Right ventricle myocardium inferior (tissue), 1 donor: ENCODE measurements around the gene HAPSTR1. TPM values are rescaled to one million over a fixed set of nuclear protein-coding genes. Genes with fewer than 3 reads are reported as not detected.

ENCODE experiments used
- ATAC-seq: fragments of 200-7000 bp; cut with Tn5 transposase; one replicate; pipeline ENCODE4 v1.9.1; 2020; ENCODE audit warnings: mild to moderate bottlenecking, moderate library complexity
- DNase-seq: peaks from one replicate; pipeline ENCODE4 v3.0.0; 2021; ENCODE audit errors: missing footprints
- intact Hi-C: fragments of 100-400 bp; cut with DNase I; formaldehyde crosslinking; loops from one replicate; pipeline ENCODE4 v1.11.0; 2022
- total RNA-seq: library from RNA; stranded (reverse); fragmentation: NEBNext Ultra II Directional; extraction: Animal tissue kit (Norgen Biotek cat#: 25700); gene quantifications from one replicate; pipeline ENCODE4 v1.2.1, GENCODE V29; 2021
- donor health status: DM: no; HTN: yes; CAD: no; lungs with severe emphysema.

HAPSTR1 gene
- total RNA-seq, 1 donor from 2014 or later: 52.5 TPM

DNA sequence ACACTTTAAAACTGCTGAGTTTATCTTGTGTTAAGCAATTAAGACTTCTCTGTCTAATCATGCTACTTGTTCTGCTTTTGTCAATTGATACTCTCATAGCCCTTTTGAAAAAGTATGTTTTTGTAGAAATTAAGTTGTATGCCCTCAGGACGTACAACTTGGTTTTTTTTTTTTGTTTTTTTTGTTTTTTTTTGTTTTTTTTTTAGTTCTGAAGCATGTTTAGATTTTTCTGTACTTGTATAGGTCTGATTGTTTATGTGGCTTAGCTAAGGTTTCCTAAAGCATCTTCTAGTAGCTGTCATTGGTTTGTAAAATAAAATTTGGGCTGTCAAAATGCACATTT is 21.4 kb downstream of the HAPSTR1 start:
- intact Hi-C loops: no loop called here
- DNase-seq: no peak

GRCh38 chr16:9113707-9114106 is 22.3 kb downstream of the HAPSTR1 start:
- intact Hi-C loops: no loop called here
- ATAC-seq: no peak
- DNase-seq: no peak

More for the DNA sequence above, 21.4 kb downstream of the HAPSTR1 start:
- no peak for ATAC-seq

DNA sequence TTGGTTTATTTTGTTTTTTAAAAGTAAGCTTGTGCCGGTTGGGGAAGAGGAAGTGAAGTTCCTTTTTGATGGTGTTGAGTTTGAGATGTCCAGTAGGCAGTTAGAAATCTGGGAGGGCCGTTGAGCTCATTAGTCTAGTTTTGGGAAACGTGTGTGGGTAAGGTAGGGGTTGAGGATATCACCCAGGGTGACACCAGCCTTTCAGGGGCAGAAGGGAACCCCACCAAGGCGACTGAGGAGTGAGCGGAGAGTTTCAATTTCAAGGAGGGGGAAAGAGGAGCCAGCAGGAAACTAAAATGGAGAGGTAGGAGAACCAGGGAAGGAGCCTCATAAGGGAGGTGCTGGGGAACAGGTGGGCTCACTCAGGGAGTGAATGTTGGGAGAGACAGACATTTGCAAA is 22.7 kb downstream of the HAPSTR1 start:
- DNase-seq: no peak
- ATAC-seq: no peak
- intact Hi-C loops: no loop called here

DNA sequence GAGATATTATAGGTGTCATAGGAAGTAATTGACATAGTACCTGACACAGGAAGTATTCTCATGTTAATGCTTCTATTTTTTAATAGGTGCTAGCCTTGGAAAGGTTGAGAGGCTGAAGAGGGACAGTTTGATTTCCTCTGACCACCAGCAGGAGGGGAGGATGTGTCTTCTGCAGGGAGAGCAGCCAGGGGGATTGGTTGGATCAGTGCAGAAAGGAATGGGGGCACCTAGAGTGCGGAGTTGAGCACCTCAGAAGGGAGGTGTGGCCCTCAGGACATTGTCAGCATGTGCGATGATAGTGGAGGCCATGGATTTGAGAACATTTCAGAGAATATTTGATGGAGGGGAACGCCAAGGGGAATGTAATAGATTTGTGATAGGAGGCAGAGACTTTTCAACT is 23.4 kb downstream of the HAPSTR1 start:
- DNase-seq: no peak
- intact Hi-C loops: no loop called here
- no peak for ATAC-seq

- DNase-seq (no peak), ATAC-seq (no peak)
- intact Hi-C loops: no loop called here
Measured at GRCh38 chr16:9115277-9115676, 23.8 kb downstream of the HAPSTR1 start.

DNA sequence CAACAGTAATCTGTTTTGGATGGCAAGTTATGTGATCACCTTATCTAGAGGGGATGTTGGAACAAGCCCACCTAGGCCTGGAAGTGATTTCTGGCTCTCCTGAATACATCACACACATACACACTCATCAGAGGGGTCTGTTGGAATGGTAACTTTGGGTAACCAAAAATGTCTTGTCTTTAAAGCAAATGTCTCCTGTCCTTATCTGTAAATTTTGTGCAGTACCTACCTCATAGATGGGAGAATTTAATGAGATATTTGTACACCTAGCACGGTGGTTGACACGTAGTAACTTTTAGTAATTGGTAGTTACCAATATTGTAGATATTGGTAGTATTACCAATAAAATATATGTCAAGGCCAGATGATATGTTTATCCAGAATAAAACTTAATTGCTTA is 24.7 kb downstream of the HAPSTR1 start:
- intact Hi-C loops: no loop called here
- no peak for DNase-seq
- ATAC-seq: no peak

DNA sequence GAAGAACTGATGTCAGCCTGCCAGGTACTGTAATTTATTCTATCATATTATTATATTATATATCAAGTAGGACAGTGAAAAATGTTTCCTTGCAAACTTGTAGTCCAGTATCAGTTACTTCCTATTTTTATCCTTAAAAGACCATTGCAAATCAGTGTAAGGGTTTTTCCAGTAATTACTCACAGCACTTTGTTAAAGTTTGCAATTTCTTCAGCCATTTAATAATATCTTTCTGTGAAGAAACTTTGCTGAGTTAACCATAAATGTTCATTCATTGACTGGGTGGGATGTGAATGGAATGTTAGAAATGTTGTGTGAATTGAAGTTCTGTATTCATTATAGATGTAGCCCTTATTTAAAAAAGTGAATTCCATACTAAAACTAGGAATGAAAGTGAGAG is 26.7 kb downstream of the HAPSTR1 start:
- DNase-seq (no peak), ATAC-seq (no peak)
- intact Hi-C loops: no loop called here

DNA sequence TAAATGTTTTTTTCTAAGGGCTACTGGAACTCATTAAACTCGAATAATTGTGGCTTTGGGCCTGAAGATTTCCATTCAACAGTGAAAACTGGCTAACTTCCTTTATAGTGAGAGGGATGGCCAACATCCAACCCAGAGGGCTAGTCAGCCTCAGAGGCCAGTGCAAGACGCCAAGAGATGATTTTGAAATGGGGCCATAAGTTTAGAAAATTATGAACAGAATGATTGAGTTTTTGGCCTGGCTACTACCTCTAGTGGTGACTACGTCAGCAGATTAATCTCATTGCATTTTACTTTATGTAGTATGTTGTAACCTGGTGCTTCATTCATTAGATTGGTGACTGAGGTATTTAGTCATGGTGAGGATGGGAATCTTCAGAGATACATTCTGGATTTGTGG is 28.4 kb downstream of the HAPSTR1 start:
- DNase-seq (no peak), ATAC-seq (peak; percentile 49)
- intact Hi-C loops: no loop called here

GRCh38 chr16:9122342-9122741 is 30.9 kb downstream of the HAPSTR1 start:
- no peak for DNase-seq
- intact Hi-C loops: no loop called here
- no peak for ATAC-seq

- no peak for ATAC-seq
- DNase-seq: no peak
- intact Hi-C loops: no loop called here
Measured at GRCh38 chr16:9122969-9123368, 31.5 kb downstream of the HAPSTR1 start.

- no peak for ATAC-seq
- intact Hi-C loops: no loop called here
- DNase-seq: no peak
Measured at GRCh38 chr16:9123401-9123800, 32.0 kb downstream of the HAPSTR1 start.

DNA sequence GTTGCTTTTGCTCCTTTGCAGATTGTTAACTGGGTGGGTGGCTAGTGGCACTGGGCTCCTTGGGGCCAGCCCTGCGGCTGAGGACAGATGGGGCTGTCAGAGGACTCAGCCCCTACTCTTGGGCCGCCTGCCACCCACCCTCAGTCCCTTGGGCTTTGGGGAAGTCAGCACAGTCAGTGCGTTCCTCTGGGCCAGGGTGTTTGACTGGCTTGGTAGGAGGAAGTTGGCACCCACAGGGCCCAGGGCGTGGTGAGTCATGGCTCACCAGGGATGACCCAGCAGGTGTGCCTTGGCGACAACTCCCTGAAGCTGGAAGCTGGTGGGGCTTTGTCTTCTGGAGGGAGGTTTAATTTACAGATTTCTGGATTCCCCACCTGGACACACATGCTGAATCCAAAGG is 32.4 kb downstream of the HAPSTR1 start:
- intact Hi-C loops: no loop called here
- peak; percentile 39 for ATAC-seq
- peak; percentile 84 for DNase-seq

DNA sequence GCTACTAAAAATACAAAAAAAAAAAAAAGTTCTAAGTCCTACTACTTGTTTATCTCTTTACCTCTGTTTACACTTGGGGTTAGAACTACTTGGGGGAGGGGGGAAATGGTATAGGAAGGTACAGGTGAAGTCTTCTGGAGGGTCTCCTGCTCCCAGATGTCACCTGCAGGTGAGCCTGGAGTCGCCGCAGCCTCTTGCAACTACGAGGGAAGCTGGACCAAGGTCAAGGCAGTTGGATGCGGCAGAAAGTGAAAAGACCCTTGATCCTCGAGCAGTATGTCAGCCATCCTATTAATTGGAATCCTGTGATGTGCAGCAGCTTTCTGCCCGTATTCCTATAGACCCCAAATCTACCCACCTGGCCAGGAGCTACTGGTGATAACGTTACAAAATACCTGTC is 33.0 kb downstream of the HAPSTR1 start:
- ATAC-seq (no peak), DNase-seq (no peak)
- intact Hi-C loops: no loop called here

- no peak for DNase-seq
- intact Hi-C loops: no loop called here
Measured at GRCh38 chr16:9124908-9125584, 33.6 kb downstream of the HAPSTR1 start.

DNA sequence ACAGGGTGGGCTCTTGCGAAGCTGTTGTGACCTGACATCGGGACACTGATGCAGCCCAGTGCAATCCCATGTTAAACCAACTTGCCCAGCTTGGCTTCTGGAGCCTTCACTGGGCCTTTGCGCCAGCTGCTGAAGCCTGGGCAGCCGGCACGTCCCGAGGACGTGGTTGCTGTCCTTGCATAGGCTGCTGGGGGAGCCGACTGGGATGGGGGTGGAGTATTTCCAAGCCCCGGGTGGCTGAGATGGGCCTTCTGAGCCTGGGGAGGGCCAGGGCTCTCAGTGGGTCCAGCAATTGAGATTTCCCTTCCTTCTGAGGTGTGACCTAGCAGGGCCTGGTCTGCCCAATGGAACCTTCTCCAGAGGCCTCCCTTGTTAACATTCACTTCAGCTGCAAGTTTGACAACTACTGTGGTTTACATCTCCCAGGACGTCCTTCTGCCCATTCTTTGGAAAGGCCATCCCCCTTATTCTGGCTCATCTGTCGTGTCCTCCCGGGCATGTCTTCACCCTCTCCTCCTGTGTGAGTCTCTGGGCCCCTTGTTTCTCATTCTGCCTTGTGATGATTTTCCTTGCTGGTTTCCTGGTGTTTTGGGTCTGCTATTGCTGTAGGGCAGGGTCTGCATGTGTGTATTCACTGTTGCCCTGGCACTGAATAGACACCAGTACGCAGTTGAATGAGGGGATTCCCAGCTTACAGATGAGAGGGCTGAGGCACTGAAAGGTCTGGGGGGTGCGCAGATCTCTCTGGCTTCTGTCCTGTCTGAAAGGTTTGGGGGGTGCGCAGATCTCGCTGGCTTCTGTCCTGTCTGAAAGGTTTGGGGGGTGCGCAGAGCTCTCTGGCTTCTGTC is 34.4 kb downstream of the HAPSTR1 start:
- intact Hi-C loops: no loop called here
- no peak for ATAC-seq
- no peak for DNase-seq

More at GRCh38 chr16:9124908-9125584, 33.6 kb downstream of the HAPSTR1 start:
- no peak for ATAC-seq

- ATAC-seq (no peak), DNase-seq (no peak)
- intact Hi-C loops: no loop called here
Measured at GRCh38 chr16:9126609-9127008, 35.2 kb downstream of the HAPSTR1 start.

GRCh38 chr16:9128346-9129342 is 37.2 kb downstream of the HAPSTR1 start:
- ATAC-seq: no peak

GRCh38 chr16:9134306-9134705 is 42.9 kb downstream of the HAPSTR1 start:
- intact Hi-C loops: loop anchor here (10.0 kb wide), 1 partner anchor 1050 kb away; the partner anchor contains the start of gene GRIN2A
- DNase-seq (no peak), ATAC-seq (no peak)

More at GRCh38 chr16:9128346-9129342, 37.2 kb downstream of the HAPSTR1 start:
- intact Hi-C loops: no loop called here
- no peak for DNase-seq

- DNase-seq (no peak), ATAC-seq (peak; percentile 62)
- intact Hi-C loops: loop anchor here (10.0 kb wide), 1 partner anchor 1050 kb away; the partner anchor contains the start of gene GRIN2A
Measured at GRCh38 chr16:9134739-9135138, 43.3 kb downstream of the HAPSTR1 start.
